Smooth muscle cell of trachea (primary cell): ENCODE data around the gene PHLDB3. TPM values are rescaled to one million over a fixed set of nuclear protein-coding genes. Genes with fewer than 3 reads are reported as not detected.

ENCODE experiments used
- total RNA-seq: library from RNA; depleted of rRNA; stranded (reverse); fragments of >200 nt; gene quantifications from 2 replicates; pipeline ENCODE4 v1.2.1, GENCODE V29; 2014

Gene PHLDB3
- 22.7 and 36.1 TPM in 2 replicates for total RNA-seq

DNA sequence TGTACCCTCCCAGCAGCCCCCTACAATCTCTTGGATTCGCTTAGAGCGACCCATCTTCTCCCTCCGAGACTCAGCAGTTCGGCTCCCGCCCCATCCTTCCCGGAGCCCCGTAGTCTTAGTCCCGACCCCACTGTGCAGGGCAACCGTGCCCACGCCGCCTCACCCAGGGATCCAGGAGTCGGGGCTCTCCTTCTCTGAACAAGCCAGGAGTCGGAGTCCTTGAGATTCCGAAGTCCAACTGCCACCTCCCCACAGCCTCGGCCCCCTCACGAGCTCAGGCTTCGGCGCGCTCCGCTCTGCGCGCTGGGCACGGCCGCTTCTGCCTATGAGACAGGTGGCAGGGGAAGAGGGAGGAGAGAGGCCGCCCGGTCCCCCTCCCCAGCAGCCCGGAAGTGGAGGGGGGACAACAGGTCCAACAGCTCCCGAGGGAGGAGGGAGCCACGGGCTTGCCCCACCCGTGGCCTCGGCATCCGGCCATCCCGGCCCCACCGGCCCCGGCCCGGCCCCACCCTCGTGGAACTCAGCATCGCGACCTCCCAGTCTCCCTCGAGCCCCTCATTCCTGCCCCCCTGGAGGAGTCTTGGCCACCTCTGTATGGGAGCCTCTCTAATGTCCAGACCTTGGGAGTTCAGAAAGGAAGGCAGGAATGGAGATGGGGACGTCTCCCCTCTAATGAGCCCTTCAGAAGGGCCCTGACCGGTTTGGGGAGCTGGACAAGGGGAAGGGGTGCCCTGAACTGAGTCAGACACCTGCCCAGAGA is at the start of gene PHLDB3:
TSS of gene PHLDB3 (minus strand) at position 321 of the 760 bp plus-strand sequence. CDS start 628 bp downstream, outside the sequence.

DNA sequence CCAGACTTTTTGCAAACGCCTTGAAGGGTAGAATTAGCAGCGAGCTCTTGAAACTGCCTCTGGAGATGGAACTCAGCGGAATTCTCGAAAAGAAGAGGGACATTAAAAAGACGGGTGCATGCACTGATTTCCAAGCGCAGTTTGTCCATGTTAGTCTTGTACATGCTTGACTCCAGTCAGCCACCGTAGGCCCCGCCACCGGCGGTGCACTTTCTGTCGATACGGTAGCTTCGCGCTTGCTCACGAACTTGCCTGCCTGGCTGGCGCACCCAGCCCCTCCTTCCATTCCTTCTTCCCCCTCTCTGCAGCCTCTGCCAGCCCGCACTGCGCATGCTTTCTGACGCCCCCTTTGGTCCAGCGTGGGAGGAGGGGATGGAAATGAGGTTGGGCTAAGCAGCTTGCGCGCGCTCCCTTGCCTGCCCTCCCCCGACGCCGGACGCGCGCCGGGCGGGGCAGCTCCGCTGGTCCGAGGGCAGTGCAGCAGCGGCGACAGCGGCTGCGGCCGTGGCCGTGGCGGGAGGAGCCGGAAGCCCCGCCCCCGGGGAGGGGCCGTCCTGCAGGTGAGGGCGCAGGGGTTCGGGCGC is 28.5 kb upstream of the PHLDB3 start, which contains the start of gene ZNF575:
TSS of gene ZNF575 (plus strand) at position 227 of the 584 bp plus-strand sequence. CDS start 1,235 bp downstream, outside the sequence.

DNA sequence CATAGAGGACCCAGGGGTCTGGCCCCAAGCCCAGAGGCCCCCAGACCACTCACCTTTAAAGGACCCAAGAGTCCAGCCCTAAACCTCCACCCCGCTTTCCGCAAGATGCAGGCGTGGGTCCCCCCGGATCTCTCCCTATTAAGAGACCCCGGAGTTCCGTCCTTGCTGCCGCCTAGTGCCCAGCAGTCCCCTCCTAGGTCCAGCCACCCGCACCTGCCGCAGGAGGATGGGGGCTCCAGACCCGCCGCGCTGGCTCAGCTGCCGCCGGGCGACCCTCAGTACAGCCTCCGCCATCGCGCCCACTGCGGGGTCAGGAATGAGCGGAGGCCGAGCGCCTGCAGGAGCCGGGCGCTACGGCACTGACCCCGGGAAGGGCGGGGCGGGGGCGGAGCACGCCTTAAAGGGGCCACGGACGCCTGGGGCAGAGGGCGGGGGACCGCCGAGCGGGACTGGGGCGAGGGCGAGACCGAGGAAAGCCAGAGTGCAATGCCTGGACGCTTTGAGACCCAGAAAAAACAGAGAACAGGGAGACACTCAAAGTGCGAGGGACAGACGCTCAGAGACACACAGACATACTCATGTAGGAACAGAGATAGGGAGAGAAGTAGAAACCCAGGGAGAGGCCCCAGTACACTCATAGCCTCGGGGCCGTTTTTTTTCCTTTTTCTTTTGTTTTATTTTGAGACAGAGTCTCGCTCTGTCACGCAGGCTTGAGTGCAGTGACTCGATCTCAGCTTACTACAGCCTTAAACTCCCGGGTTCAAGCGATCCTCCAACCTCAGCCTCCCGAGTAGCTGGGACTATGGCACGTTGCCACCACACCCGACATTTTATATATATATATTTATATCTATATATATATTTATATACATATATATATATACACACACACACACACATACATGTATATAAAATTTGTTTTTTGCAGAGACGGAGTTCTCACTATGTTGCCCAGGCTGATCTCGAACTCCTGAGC is 22.6 kb upstream of the PHLDB3 start, which contains the start of gene ETHE1:
TSS of gene ETHE1 (minus strand) at position 318 of the 976 bp plus-strand sequence. CDS start at position 294, 24 bp downstream.

DNA sequence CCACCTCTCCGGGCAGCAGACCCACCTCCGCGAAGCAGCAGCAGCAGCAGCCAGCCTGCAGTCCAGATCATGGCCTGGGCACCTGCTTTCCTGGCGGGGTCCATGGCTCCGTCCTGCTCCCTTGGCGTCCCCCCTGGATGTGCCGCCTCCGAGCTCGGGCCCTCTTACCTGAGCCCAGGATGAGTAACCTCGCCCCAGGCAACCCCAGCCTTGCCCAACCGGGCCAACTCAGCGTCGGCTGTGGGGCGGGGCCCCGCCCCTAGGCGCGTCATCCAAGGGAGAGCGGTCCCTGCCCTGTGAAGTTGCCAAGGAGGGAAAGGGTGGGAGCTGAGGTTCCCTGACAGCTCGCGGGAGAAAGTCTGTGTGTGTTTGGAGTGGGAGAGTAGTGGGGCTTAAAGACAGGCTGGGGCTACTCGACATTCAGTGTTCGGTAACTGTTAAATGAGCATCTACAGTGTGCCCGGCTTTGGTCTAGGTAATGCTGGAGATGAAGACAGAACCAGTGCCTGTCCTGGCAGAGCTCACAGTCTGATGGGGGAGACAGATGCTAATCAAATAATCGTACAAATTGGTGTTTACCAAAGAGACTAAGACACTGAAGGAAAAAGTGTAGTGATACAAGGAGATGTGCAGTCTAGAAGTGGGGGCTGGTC is 39.0 kb downstream of the PHLDB3 start, which contains the start of gene LYPD3:
TSS of gene LYPD3 (minus strand) at position 141 of the 653 bp plus-strand sequence. CDS start at position 104, 37 bp downstream.

Other genes with a start within 250 kb of the PHLDB3 start
- gene PSG9, start 235.2 kb downstream of the PHLDB3 start, total RNA-seq, result 0.17 TPM in 1 of 2 replicates, not detected in the other
- gene CD177, start 151.1 kb downstream of the PHLDB3 start, total RNA-seq, result under 0.01 and 0.17 TPM in 2 replicates
- gene TEX101, start 89.9 kb downstream of the PHLDB3 start, total RNA-seq, result not detected in 2 replicates
- 0.17 and 0.44 TPM in 2 replicates for gene LYPD3, start 39.1 kb downstream of the PHLDB3 start, total RNA-seq
- gene ETHE1, start 22.5 kb upstream of the PHLDB3 start, total RNA-seq, result 118 and 122 TPM in 2 replicates
- gene ZNF575, start 28.4 kb upstream of the PHLDB3 start, total RNA-seq, result 0.29 and 0.66 TPM in 2 replicates
- gene XRCC1, start 70.8 kb upstream of the PHLDB3 start, total RNA-seq, result 13.9 and 21.7 TPM in 2 replicates
- gene PINLYP, start 71.1 kb upstream of the PHLDB3 start, total RNA-seq, result 2.0 and 8.1 TPM in 2 replicates
- gene IRGQ, start 91.4 kb upstream of the PHLDB3 start, total RNA-seq, result 11.4 and 11.8 TPM in 2 replicates
- 9.3 and 13.4 TPM in 2 replicates for gene ZNF576, start 91.8 kb upstream of the PHLDB3 start, total RNA-seq
- gene SRRM5, start 107.3 kb upstream of the PHLDB3 start, total RNA-seq, result 0.17 TPM in 1 of 2 replicates, not detected in the other
- gene ZNF428, start 114.9 kb upstream of the PHLDB3 start, total RNA-seq, result 27.8 and 50.4 TPM in 2 replicates
- 3.8 and 11.6 TPM in 2 replicates for gene CADM4, start 135.1 kb upstream of the PHLDB3 start, total RNA-seq
- gene PLAUR, start 165.4 kb upstream of the PHLDB3 start, total RNA-seq, result 62.7 and 90.9 TPM in 2 replicates
- gene IRGC, start 211.3 kb upstream of the PHLDB3 start, total RNA-seq, result under 0.01 TPM in 1 of 2 replicates, not detected in the other